GM18505 (cell line): ENCODE results near the gene PAPPA.

Experiments
- ATAC-seq: cut with Tn5 transposase; IDR thresholded peaks from one replicate; pipeline ENCODE4 v1.9.1; 2021; ENCODE audit not compliant: unreplicated experiment
- POLR2A ChIP-seq: IDR thresholded peaks from 4 replicates; pipeline ENCODE4 v1.6.1; 2011; ENCODE audit warnings: borderline replicate concordance; ENCODE audit not compliant: insufficient read depth, insufficient read length; ENCODE audit errors: extremely low read depth

Gene PAPPA

GRCh38 chr9:116207371-116208111, 54.0 kb downstream of the PAPPA start:
- no peak for ATAC-seq
- no peak for TF ChIP-seq POLR2A

GRCh38 chr9:116208417-116209232, 55.0 kb downstream of the PAPPA start:
- ATAC-seq, result no peak
- TF ChIP-seq POLR2A, result no peak

GRCh38 chr9:116209414-116210116, 56.0 kb downstream of the PAPPA start:
- no peak for ATAC-seq
- no peak for TF ChIP-seq POLR2A

GRCh38 chr9:116212986-116213692, 59.5 kb downstream of the PAPPA start:
- ATAC-seq, result no peak
- TF ChIP-seq POLR2A, result no peak

GRCh38 chr9:116213693-116214047, 60.1 kb downstream of the PAPPA start:
- no peak for ATAC-seq
- TF ChIP-seq POLR2A, result no peak

GRCh38 chr9:116218399-116218798, 64.8 kb downstream of the PAPPA start:
- no peak for TF ChIP-seq POLR2A
- no peak for ATAC-seq

- TF ChIP-seq POLR2A, result no peak
- no peak for ATAC-seq
Observed at GRCh38 chr9:116219686-116220085, 66.1 kb downstream of the PAPPA start.

GRCh38 chr9:116223926-116224325, 70.3 kb downstream of the PAPPA start:
- no peak for ATAC-seq
- no peak for TF ChIP-seq POLR2A

- no peak for TF ChIP-seq POLR2A
- no peak for ATAC-seq
Observed at GRCh38 chr9:116230051-116230632, 76.6 kb downstream of the PAPPA start.

GRCh38 chr9:116232424-116233159, 79.0 kb downstream of the PAPPA start:
- no peak for ATAC-seq
- no peak for TF ChIP-seq POLR2A

- ATAC-seq, result no peak
- no peak for TF ChIP-seq POLR2A
Observed at GRCh38 chr9:116233160-116233530, 79.6 kb downstream of the PAPPA start.

- no peak for TF ChIP-seq POLR2A
- no peak for ATAC-seq
Observed at GRCh38 chr9:116234081-116234480, 80.5 kb downstream of the PAPPA start.

GRCh38 chr9:116236979-116237378, 83.4 kb downstream of the PAPPA start:
- no peak for ATAC-seq
- no peak for TF ChIP-seq POLR2A

- TF ChIP-seq POLR2A, result no peak
- no peak for ATAC-seq
Observed at GRCh38 chr9:116237456-116237855, 83.9 kb downstream of the PAPPA start.
